ENCODE measurements around the gene SCP2.

Gene SCP2

GRCh38 chr1:53071167-53071865 is 144.2 kb downstream of the SCP2 start:
- Histone ChIP-seq H3K27ac (ENCODE audit: low read depth, low read length, poor library complexity, severe bottlenecking) (no peak overlapping the region), H3K9me2 (ENCODE audit: low read depth, low read length) (no peaks in the 10 kb centered on the region), H2AFZ (ENCODE audit: low read length) (no peak overlapping the region), H3K4me2 (ENCODE audit: low read length) (no peak overlapping the region), H3F3A (ENCODE audit: insufficient read depth, low read length) (no peaks in the 10 kb centered on the region), H3K4me1 (ENCODE audit: insufficient read depth, low read length, severe bottlenecking) (no peaks in the 10 kb centered on the region), H3K4me3 (ENCODE audit: low read depth, low read length, poor library complexity, severe bottlenecking) (no peak overlapping the region), H3K36me3 (ENCODE audit: insufficient read depth, low read length) (no peaks in the 10 kb centered on the region), H3K27me3 (ENCODE audit: insufficient read depth, low read length) (peaks cover 5% of the 10 kb centered on the region; the same call in 1 of the 2 replicates), H3K79me2 (ENCODE audit: insufficient read depth, low read length) (no peaks in the 10 kb centered on the region), H4K20me1 (ENCODE audit: insufficient read depth, low read length) (no peaks in the 10 kb centered on the region), H3K9me3 (ENCODE audit: low read length) (no peaks in the 10 kb centered on the region), H3K9ac (ENCODE audit: low read length) (no peak overlapping the region)
- no peak for TF ChIP-seq EZH2 (IDR thresholded peaks at IDR 0.05; ENCODE audit: borderline replicate concordance, low read length)
- TF ChIP-seq, protein P1, sequence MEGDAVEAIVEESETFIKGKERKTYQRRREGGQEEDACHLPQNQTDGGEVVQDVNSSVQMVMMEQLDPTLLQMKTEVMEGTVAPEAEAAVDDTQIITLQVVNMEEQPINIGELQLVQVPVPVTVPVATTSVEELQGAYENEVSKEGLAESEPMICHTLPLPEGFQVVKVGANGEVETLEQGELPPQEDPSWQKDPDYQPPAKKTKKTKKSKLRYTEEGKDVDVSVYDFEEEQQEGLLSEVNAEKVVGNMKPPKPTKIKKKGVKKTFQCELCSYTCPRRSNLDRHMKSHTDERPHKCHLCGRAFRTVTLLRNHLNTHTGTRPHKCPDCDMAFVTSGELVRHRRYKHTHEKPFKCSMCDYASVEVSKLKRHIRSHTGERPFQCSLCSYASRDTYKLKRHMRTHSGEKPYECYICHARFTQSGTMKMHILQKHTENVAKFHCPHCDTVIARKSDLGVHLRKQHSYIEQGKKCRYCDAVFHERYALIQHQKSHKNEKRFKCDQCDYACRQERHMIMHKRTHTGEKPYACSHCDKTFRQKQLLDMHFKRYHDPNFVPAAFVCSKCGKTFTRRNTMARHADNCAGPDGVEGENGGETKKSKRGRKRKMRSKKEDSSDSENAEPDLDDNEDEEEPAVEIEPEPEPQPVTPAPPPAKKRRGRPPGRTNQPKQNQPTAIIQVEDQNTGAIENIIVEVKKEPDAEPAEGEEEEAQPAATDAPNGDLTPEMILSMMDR (IDR thresholded peaks at IDR 0.05; ENCODE audit: low read length), result no peak

GRCh38 chr1:53071915-53072314 is 144.8 kb downstream of the SCP2 start:
- H3K27me3 ChIP-seq (ENCODE audit: insufficient read depth, low read length), result peaks cover 5% of the 10 kb centered on the region; the same call in 1 of the 2 replicates
- TF ChIP-seq, protein P1 (IDR thresholded peaks at IDR 0.05; ENCODE audit: low read length), result no peak
- TF ChIP-seq EZH2 (IDR thresholded peaks at IDR 0.05; ENCODE audit: borderline replicate concordance, low read length), result no peak
- no peaks in the 10 kb centered on the region for H3K9me2 ChIP-seq (ENCODE audit: low read depth, low read length)

DNA sequence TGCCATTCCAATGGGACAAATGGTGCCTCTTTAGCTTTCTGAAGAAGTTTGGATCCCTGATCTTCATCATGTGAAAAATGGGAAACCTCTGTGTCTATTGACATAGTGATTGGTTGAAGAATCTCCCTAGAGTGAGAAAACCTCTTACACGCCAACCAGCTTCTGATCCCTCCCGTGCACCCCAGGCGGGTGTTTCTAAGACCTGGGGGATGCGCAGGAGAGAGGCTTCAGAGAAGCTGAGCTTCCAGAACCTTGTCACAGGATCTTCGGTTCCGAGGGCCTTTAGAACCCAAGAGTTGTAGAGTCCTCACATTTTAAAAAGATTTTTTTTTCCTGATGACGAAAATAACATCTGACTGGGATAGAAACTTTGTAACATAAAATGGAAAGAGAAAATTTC is 146.2 kb downstream of the SCP2 start:
- Histone ChIP-seq H2AFZ (ENCODE audit: low read length) (no peak overlapping the region), H3K4me1 (ENCODE audit: insufficient read depth, low read length, severe bottlenecking) (no peaks in the 10 kb centered on the region), H3K27me3 (ENCODE audit: insufficient read depth, low read length) (peaks cover 5% of the 10 kb centered on the region), H3K9me3 (ENCODE audit: low read length) (no peaks in the 10 kb centered on the region), H3K4me2 (ENCODE audit: low read length) (no peak overlapping the region), H3F3A (ENCODE audit: insufficient read depth, low read length) (no peaks in the 10 kb centered on the region), H3K9ac (ENCODE audit: low read length) (no peak overlapping the region), H3K9me2 (ENCODE audit: low read depth, low read length) (no peaks in the 10 kb centered on the region), H3K36me3 (ENCODE audit: insufficient read depth, low read length) (no peaks in the 10 kb centered on the region), H3K27ac (ENCODE audit: low read depth, low read length, poor library complexity, severe bottlenecking) (no peak overlapping the region), H3K79me2 (ENCODE audit: insufficient read depth, low read length) (no peaks in the 10 kb centered on the region), H3K4me3 (ENCODE audit: low read depth, low read length, poor library complexity, severe bottlenecking) (no peak overlapping the region), H4K20me1 (ENCODE audit: insufficient read depth, low read length) (no peaks in the 10 kb centered on the region)
- no peak for TF ChIP-seq EZH2 (IDR thresholded peaks at IDR 0.05; ENCODE audit: borderline replicate concordance, low read length)
- TF ChIP-seq, protein P1 (IDR thresholded peaks at IDR 0.05; ENCODE audit: low read length), result no peak

More at GRCh38 chr1:53071915-53072314, 144.8 kb downstream of the SCP2 start:
- Histone ChIP-seq H3F3A (ENCODE audit: insufficient read depth, low read length) (no peaks in the 10 kb centered on the region), H3K9ac (ENCODE audit: low read length) (no peak overlapping the region), H3K4me3 (ENCODE audit: low read depth, low read length, poor library complexity, severe bottlenecking) (no peak overlapping the region), H3K4me2 (ENCODE audit: low read length) (no peak overlapping the region), H3K4me1 (ENCODE audit: insufficient read depth, low read length, severe bottlenecking) (no peaks in the 10 kb centered on the region), H4K20me1 (ENCODE audit: insufficient read depth, low read length) (no peaks in the 10 kb centered on the region), H3K27ac (ENCODE audit: low read depth, low read length, poor library complexity, severe bottlenecking) (no peak overlapping the region), H3K36me3 (ENCODE audit: insufficient read depth, low read length) (no peaks in the 10 kb centered on the region), H3K9me3 (ENCODE audit: low read length) (no peaks in the 10 kb centered on the region), H3K79me2 (ENCODE audit: insufficient read depth, low read length) (no peaks in the 10 kb centered on the region), H2AFZ (ENCODE audit: low read length) (no peak overlapping the region)
